H54 (cell line): Measurements from ENCODE around the gene ISG20L2.

Source experiments
- DNase-seq: peaks from one replicate; pipeline ENCODE4 v3.0.0; 2011; ENCODE audit warnings: low spot score, mixed read lengths; ENCODE audit not compliant: insufficient read length
- FAIRE-seq: peaks from 3 replicates; lab custom pipeline; 2011; peaks lifted over from hg19 to GRCh38; lab: Jason Lieb, UNC
- POLR2A ChIP-seq: IDR thresholded peaks from 2 replicates; pipeline ENCODE4 v1.6.1; 2011; ENCODE audit warnings: low read depth, mild to moderate bottlenecking, low read length

Gene ISG20L2

GRCh38 chr1:156749419-156750118 is 21.0 kb upstream of the ISG20L2 start:
- no peak for DNase-seq
- no peak for FAIRE-seq

GRCh38 chr1:156748670-156749418 is 20.3 kb upstream of the ISG20L2 start:
- no peak for FAIRE-seq
- no peak for TF ChIP-seq POLR2A
- no peak for DNase-seq

More at GRCh38 chr1:156749419-156750118, 21.0 kb upstream of the ISG20L2 start:
- TF ChIP-seq POLR2A, result no peak

GRCh38 chr1:156747742-156748669 is 19.4 kb upstream of the ISG20L2 start:
- no peak for TF ChIP-seq POLR2A
- DNase-seq, result no peak
- FAIRE-seq, result no peak

- DNase-seq (peak; percentile 83), FAIRE-seq (no peak)
- TF ChIP-seq POLR2A, result peak; percentile 34
Measured at GRCh38 chr1:156746728-156747631, 18.4 kb upstream of the ISG20L2 start.

- FAIRE-seq, result no peak
- TF ChIP-seq POLR2A, result no peak
- DNase-seq, result no peak
Measured at GRCh38 chr1:156746406-156746727, 17.8 kb upstream of the ISG20L2 start.

GRCh38 chr1:156745881-156746280 is 17.3 kb upstream of the ISG20L2 start:
- DNase-seq, result no peak
- no peak for TF ChIP-seq POLR2A
- no peak for FAIRE-seq

- FAIRE-seq (no peak), DNase-seq (no peak)
- TF ChIP-seq POLR2A, result no peak
Measured at GRCh38 chr1:156744786-156745419, 16.3 kb upstream of the ISG20L2 start.

GRCh38 chr1:156744344-156744743 is 15.8 kb upstream of the ISG20L2 start:
- DNase-seq (no peak), FAIRE-seq (no peak)
- TF ChIP-seq POLR2A, result no peak

- FAIRE-seq (no peak), DNase-seq (no peak)
- TF ChIP-seq POLR2A, result no peak
Measured at GRCh38 chr1:156743367-156744302, 15.1 kb upstream of the ISG20L2 start.

GRCh38 chr1:156742801-156743200 is 14.2 kb upstream of the ISG20L2 start:
- no peak for FAIRE-seq
- no peak for DNase-seq
- TF ChIP-seq POLR2A, result no peak

GRCh38 chr1:156742017-156742416 is 13.5 kb upstream of the ISG20L2 start:
- no peak for TF ChIP-seq POLR2A
- no peak for FAIRE-seq
- no peak for DNase-seq

GRCh38 chr1:156741481-156741983 is 13.0 kb upstream of the ISG20L2 start:
- DNase-seq (no peak), FAIRE-seq (no peak)
- no peak for TF ChIP-seq POLR2A
